AG10803 (cell line): ENCODE measurements around the gene CD300LF.

Experiments used
- DNase-seq: peaks from one replicate; pipeline ENCODE4 v3.0.0; 2010; ENCODE audit warnings: low read depth
- H3K4me3 ChIP-seq: 2 replicates; pipeline ENCODE4 v1.5.1; 2011; ENCODE audit warnings: mild to moderate bottlenecking, low read length, control low read depth
- TF ChIP-seq, protein P1 (sequence below): conservative IDR thresholded peaks from 2 replicates; pipeline ENCODE4 v1.5.1; 2011; ENCODE audit warnings: mild to moderate bottlenecking, low read length, control low read depth, inconsistent platforms

Gene CD300LF

GRCh38 chr17:74690409-74690825 is 22.3 kb downstream of the CD300LF start:
- TF ChIP-seq, protein P1, sequence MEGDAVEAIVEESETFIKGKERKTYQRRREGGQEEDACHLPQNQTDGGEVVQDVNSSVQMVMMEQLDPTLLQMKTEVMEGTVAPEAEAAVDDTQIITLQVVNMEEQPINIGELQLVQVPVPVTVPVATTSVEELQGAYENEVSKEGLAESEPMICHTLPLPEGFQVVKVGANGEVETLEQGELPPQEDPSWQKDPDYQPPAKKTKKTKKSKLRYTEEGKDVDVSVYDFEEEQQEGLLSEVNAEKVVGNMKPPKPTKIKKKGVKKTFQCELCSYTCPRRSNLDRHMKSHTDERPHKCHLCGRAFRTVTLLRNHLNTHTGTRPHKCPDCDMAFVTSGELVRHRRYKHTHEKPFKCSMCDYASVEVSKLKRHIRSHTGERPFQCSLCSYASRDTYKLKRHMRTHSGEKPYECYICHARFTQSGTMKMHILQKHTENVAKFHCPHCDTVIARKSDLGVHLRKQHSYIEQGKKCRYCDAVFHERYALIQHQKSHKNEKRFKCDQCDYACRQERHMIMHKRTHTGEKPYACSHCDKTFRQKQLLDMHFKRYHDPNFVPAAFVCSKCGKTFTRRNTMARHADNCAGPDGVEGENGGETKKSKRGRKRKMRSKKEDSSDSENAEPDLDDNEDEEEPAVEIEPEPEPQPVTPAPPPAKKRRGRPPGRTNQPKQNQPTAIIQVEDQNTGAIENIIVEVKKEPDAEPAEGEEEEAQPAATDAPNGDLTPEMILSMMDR: no peak
- DNase-seq: no peak

DNA sequence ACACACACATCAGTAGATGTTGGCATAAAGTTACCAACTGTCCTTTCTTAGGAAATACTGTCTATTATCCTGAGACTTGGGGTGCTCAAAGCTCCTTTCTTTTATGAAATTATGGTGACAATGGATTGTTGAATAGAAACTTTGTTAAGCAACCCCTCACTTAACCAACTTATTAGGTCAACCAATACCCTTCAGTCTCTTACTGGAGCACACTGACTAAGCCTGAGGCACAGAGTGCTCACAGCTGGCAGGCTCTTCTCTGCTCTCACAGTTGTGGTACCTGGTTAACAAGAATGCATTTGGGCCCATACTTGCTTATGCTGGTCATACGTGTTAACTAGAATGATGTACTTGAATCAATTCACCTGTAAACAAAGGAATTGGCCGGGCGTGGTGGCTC is 24.8 kb downstream of the CD300LF start:
- H3K4me3 ChIP-seq: no peak overlapping the region
- TF ChIP-seq, protein P1: no peak
- DNase-seq: no peak

More at GRCh38 chr17:74690409-74690825, 22.3 kb downstream of the CD300LF start:
- H3K4me3 ChIP-seq: no peak overlapping the region

DNA sequence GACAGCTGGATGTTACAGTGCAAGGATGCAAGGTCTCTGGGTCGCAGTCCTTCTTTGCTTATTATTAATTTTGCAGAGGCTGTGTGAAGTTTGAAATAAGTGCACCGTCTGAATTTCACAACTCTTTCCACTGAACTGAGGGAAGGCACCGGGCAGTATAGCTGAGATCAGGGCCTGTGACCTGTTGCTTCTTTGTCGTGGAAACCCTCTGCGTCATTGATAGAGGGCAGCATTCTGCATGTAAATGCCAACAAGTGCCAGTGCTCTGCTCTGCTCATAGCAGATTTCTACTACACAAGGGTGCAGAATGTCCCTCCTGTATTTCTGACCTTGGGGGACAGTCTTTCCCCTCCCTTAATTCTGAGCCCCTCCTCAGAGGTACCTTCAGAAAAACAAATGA is 26.0 kb downstream of the CD300LF start:
- H3K4me3 ChIP-seq: no peak overlapping the region
- no peak for DNase-seq
- TF ChIP-seq, protein P1: no peak

DNA sequence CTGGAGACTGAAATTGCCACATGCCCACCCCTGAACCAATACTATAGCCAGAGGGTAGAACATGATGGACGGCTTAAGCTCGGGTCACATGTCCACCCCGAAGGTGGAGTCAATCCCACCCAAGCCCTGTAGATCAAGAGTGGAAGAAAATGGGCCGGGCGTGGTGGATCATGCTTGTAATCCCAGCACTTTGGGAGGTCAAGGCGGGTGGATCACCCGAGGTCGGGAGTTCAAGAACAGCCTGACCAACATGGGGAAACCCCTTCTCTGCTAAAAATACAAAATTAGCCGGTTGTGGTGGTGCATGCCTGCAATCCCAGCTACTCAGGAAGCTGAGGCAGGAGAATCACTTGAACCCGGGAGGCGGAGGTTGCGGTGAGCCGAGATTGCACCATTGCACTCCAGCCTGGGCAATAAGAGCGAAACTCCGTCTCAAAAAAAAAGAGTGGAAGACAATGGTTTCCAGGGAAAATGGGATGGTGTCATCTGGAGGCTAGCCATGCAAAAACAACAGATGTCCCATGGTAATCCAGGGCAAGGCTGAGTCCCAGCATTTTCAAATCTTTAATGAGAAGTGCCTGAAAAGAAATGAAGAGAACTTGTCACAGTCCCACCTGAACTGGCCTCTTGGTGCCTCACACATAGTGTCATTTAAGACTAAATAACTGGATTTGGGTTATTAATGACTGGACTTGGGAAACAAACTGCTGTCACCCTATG is 30.1 kb downstream of the CD300LF start:
- no peak overlapping the region for H3K4me3 ChIP-seq
- DNase-seq: no peak
- TF ChIP-seq, protein P1: no peak

- TF ChIP-seq, protein P1: no peak
- H3K4me3 ChIP-seq: no peak overlapping the region
- DNase-seq: no peak
These were observed 30.7 kb downstream of the CD300LF start for GRCh38 chr17:74682028-74682427.

DNA sequence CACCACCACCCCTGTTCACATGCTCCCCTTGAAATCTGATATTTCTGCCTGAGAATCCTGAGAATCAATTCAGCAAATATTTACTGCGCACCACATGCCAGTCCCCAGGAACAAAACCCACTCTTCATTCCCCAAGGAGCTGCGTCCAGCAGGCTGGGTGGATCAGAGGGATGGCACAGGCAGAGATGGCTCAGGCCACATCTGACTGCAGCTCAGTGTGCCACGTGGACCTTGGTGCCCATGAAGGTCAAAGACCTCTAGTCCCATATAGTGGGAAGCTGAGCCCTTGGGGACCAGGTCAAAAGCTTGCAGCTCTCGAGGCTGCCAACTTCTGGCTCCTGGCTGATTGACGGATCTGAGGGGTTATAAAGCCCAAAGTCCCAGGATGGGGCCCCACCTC is 31.8 kb downstream of the CD300LF start:
- no peak overlapping the region for H3K4me3 ChIP-seq
- no peak for DNase-seq
- TF ChIP-seq, protein P1: no peak

GRCh38 chr17:74680213-74680612 is 32.5 kb downstream of the CD300LF start:
- no peak overlapping the region for H3K4me3 ChIP-seq
- DNase-seq: no peak
- TF ChIP-seq, protein P1: no peak
